COLO668 (cell line): Measurements from ENCODE around the gene PSMC6.
"Not testable (repeated sequence)": the region's sequence is repeated elsewhere in the genome, so short reads cannot be mapped to it uniquely, and the experiment has no call there.

Experiments used
- DNase-seq: peaks from one replicate; lab custom pipeline; 2025; ENCODE audit not compliant: unreplicated experiment; lab: John Stamatoyannopoulos, UW

The PSMC6 gene

GRCh38 chr14:52716155-52716554 lies 9.2 kb downstream of the PSMC6 start:
- no peak for DNase-seq

GRCh38 chr14:52723514-52724359 lies 16.7 kb downstream of the PSMC6 start:
- no peak for DNase-seq

GRCh38 chr14:52724360-52724644 lies 17.3 kb downstream of the PSMC6 start:
- DNase-seq: no peak

GRCh38 chr14:52727509-52727908 lies 20.5 kb downstream of the PSMC6 start:
- DNase-seq: not testable (repeated sequence)

GRCh38 chr14:52729035-52729434 lies 22.0 kb downstream of the PSMC6 start:
- DNase-seq: not testable (repeated sequence)

- no peak for DNase-seq
These were observed 22.6 kb downstream of the PSMC6 start for GRCh38 chr14:52729585-52729924.

- DNase-seq: peak; percentile 99
These were observed 23.1 kb downstream of the PSMC6 start, which contains the start of gene STYX for GRCh38 chr14:52729925-52730708. TSS of gene STYX (plus strand) at chr14:52730166. CDS start at chr14:52730475, 309 bp downstream.

- DNase-seq: no peak
These were observed 23.7 kb downstream of the PSMC6 start for GRCh38 chr14:52730709-52731111.

- no peak for DNase-seq
These were observed 26.8 kb downstream of the PSMC6 start for GRCh38 chr14:52733824-52734223.

- DNase-seq: no peak
These were observed 29.0 kb downstream of the PSMC6 start for GRCh38 chr14:52735921-52736489.

GRCh38 chr14:52738409-52738808 lies 31.4 kb downstream of the PSMC6 start:
- DNase-seq: no peak

- DNase-seq: no peak
These were observed 33.8 kb downstream of the PSMC6 start for GRCh38 chr14:52740751-52741150.

- no peak for DNase-seq
These were observed 34.9 kb downstream of the PSMC6 start for GRCh38 chr14:52741865-52742264.

GRCh38 chr14:52748647-52749292 lies 41.8 kb downstream of the PSMC6 start:
- no peak for DNase-seq

GRCh38 chr14:52755607-52756316 lies 48.8 kb downstream of the PSMC6 start:
- no peak for DNase-seq

- DNase-seq: no peak
These were observed 52.1 kb downstream of the PSMC6 start for GRCh38 chr14:52759145-52759544.

- not testable (repeated sequence) for DNase-seq
These were observed 55.9 kb downstream of the PSMC6 start for GRCh38 chr14:52762923-52763322.

- no peak for DNase-seq
These were observed 60.2 kb downstream of the PSMC6 start for GRCh38 chr14:52767058-52767833.

GRCh38 chr14:52769887-52770286 lies 62.9 kb downstream of the PSMC6 start:
- no peak for DNase-seq

GRCh38 chr14:52776816-52777215 lies 69.8 kb downstream of the PSMC6 start:
- no peak for DNase-seq
